GM23338 (cell line): ENCODE data around the gene DRD2. TPM values are rescaled to one million over a fixed set of nuclear protein-coding genes. Genes with fewer than 3 reads are reported as not detected.

ENCODE experiments used
- ATAC-seq: fragments of 200-7000 bp; cut with Tn5 transposase; 3 replicates; pipeline ENCODE4 v1.9.1; 2020
- DNase-seq: peaks from one replicate; pipeline ENCODE4 v3.0.0-alpha.2; 2015; ENCODE audit warnings: low spot score
- H2AFZ ChIP-seq: fragments of 200-600 bp; sonication (generic); 2 replicates; pipeline ENCODE4 v1.8.0; 2016; ENCODE audit warnings: antibody characterized with exemption, mild to moderate bottlenecking, moderate library complexity
- H3F3A ChIP-seq: fragments of 200-600 bp; sonication (generic); replicated peaks from 2 replicates; pipeline ENCODE4 v1.8.0; 2017; ENCODE audit warnings: antibody characterized with exemption, mixed run types, low read depth
- H3K27ac ChIP-seq: fragments of 200-600 bp; sonication (generic); 2 replicates; pipeline ENCODE4 v1.6.1; 2016; ENCODE audit warnings: low read depth
- H3K27me3 ChIP-seq: fragments of 200-600 bp; sonication (generic); 2 replicates; pipeline ENCODE4 v1.8.0; 2016; ENCODE audit warnings: mild to moderate bottlenecking, mixed run types, moderate library complexity; ENCODE audit not compliant: insufficient read depth
- H3K36me3 ChIP-seq: fragments of 200-600 bp; sonication (generic); 2 replicates; pipeline ENCODE4 v1.8.0; 2016; ENCODE audit warnings: mild to moderate bottlenecking; ENCODE audit not compliant: insufficient read depth
- H3K4me1 ChIP-seq: fragments of 200-600 bp; sonication (generic); 2 replicates; pipeline ENCODE4 v1.8.0; 2016; ENCODE audit warnings: mild to moderate bottlenecking, moderate library complexity; ENCODE audit not compliant: insufficient read depth
- H3K4me2 ChIP-seq: fragments of 200-600 bp; sonication (generic); 2 replicates; pipeline ENCODE4 v1.7.1; 2017; ENCODE audit warnings: mixed run types
- H3K4me3 ChIP-seq: fragments of 200-600 bp; sonication (generic); 2 replicates; pipeline ENCODE4 v1.6.1; 2016; ENCODE audit warnings: mixed run types
- H3K79me2 ChIP-seq: fragments of 200-600 bp; sonication (generic); replicated peaks from 2 replicates; pipeline ENCODE4 v1.8.0; 2017; ENCODE audit warnings: mild to moderate bottlenecking; ENCODE audit not compliant: insufficient read depth
- H3K9me2 ChIP-seq: fragments of 200-600 bp; sonication (generic); 2 replicates; pipeline ENCODE4 v1.8.0; 2017; ENCODE audit not compliant: insufficient read depth
- H4K20me1 ChIP-seq: fragments of 200-600 bp; sonication (generic); replicated peaks from 2 replicates; pipeline ENCODE4 v1.8.0; 2017; ENCODE audit warnings: mild to moderate bottlenecking; ENCODE audit not compliant: insufficient read depth
- H3K27ac Mint-ChIP-seq: 2 replicates; pipeline ENCODE4 v1.8.0; 2020; ENCODE audit warnings: inconsistent platforms, mild to moderate bottlenecking, moderate library complexity, mixed read lengths
- H3K27me3 Mint-ChIP-seq: 3 replicates; pipeline ENCODE4 v1.8.0; 2022; ENCODE audit warnings: low read depth, mild to moderate bottlenecking, moderate library complexity, mixed read lengths, inconsistent platforms; ENCODE audit not compliant: insufficient read depth, poor library complexity
- H3K36me3 Mint-ChIP-seq: 3 replicates; pipeline ENCODE4 v1.8.0; 2021; ENCODE audit warnings: low read depth, mild to moderate bottlenecking, inconsistent platforms, moderate library complexity, mixed read lengths
- H3K4me1 Mint-ChIP-seq: 3 replicates; pipeline ENCODE4 v1.8.0; 2020; ENCODE audit warnings: mild to moderate bottlenecking, inconsistent platforms, mixed read lengths
- H3K4me3 Mint-ChIP-seq: 3 replicates; pipeline ENCODE4 v1.8.0; 2021; ENCODE audit warnings: moderate library complexity, mild to moderate bottlenecking, inconsistent platforms, mixed read lengths
- H3K9me3 Mint-ChIP-seq: 3 replicates; pipeline ENCODE4 v1.8.0; 2020; ENCODE audit warnings: moderate library complexity, mild to moderate bottlenecking, inconsistent platforms, mixed read lengths
- CREB1 ChIP-seq: fragments of 250-450 bp; sonication (Bioruptor Pico); IDR thresholded peaks from 2 replicates; pipeline ENCODE4 v1.5.0; 2020; ENCODE audit warnings: low read depth, mild to moderate bottlenecking, moderate library complexity
- EZH2 ChIP-seq: fragments of 200-600 bp; sonication (generic); IDR thresholded peaks from one replicate; pipeline ENCODE4 v1.8.0; 2017; ENCODE audit warnings: antibody characterized with exemption, mild to moderate bottlenecking, low read depth; ENCODE audit not compliant: unreplicated experiment
- EZH2phosphoT487 ChIP-seq: fragments of 200-600 bp; sonication (generic); IDR thresholded peaks from one replicate; pipeline ENCODE4 v1.8.1; 2018; ENCODE audit warnings: antibody characterized with exemption; ENCODE audit not compliant: unreplicated experiment
- JUNB ChIP-seq: IDR thresholded peaks from one replicate; pipeline ENCODE4 v1.6.1; 2016; ENCODE audit warnings: antibody characterized with exemption; ENCODE audit not compliant: unreplicated experiment
- NANOG ChIP-seq: IDR thresholded peaks from 2 replicates; pipeline ENCODE4 v1.6.1; 2016; ENCODE audit warnings: antibody characterized with exemption, borderline replicate concordance
- ZNF114 ChIP-seq: fragments of 250-450 bp; sonication (Bioruptor Pico); IDR thresholded peaks from 2 replicates; pipeline ENCODE4 v1.5.0; 2020; ENCODE audit warnings: mild to moderate bottlenecking, moderate library complexity
- ZNF331 ChIP-seq: fragments of 250-450 bp; sonication (Bioruptor Pico); IDR thresholded peaks from 2 replicates; pipeline ENCODE4 v1.5.0; 2020; ENCODE audit warnings: low read depth, mild to moderate bottlenecking, moderate library complexity
- polyA plus RNA-seq: library from polyadenylated mRNA; unstranded; fragments of >200 nt; fragmentation: Nextera tagmentation; extraction: Ambion mirVana; gene quantifications from 2 replicates; pipeline ENCODE4 v1.2.1, GENCODE V29; 2016
- total RNA-seq: library from RNA; depleted of rRNA; stranded (reverse); fragments of >200 nt; shearing (Covaris generic); gene quantifications from 2 replicates; pipeline ENCODE4 v1.2.3, GENCODE V29; 2014
- TF ChIP-seq, protein P1 (sequence below): IDR thresholded peaks from 2 replicates; pipeline ENCODE4 v1.6.1; 2016; ENCODE audit warnings: antibody characterized with exemption
- TF ChIP-seq, protein P2 (sequence below): IDR thresholded peaks from one replicate; pipeline ENCODE4 v1.6.1; 2018; ENCODE audit warnings: antibody characterized with exemption; ENCODE audit not compliant: unreplicated experiment
- TF ChIP-seq, protein P3 (sequence below), 2 experiments: fragments of 200-600 bp in 1 of 2; sonication (generic) in 1 of 2; conservative IDR thresholded peaks; 2 replicates each; pipeline versions ENCODE4 v1.5.1 to v1.6.1; 2016 to 2017; ENCODE audit warnings: antibody characterized with exemption in 2 of 2, low read depth in 2 of 2, mild to moderate bottlenecking in 2 of 2, moderate library complexity in 1 of 2

DRD2 gene
- total and polyA plus RNA-seq, 2 experiments from 2014 or later = 0.21 to 0.66 TPM

DNA sequence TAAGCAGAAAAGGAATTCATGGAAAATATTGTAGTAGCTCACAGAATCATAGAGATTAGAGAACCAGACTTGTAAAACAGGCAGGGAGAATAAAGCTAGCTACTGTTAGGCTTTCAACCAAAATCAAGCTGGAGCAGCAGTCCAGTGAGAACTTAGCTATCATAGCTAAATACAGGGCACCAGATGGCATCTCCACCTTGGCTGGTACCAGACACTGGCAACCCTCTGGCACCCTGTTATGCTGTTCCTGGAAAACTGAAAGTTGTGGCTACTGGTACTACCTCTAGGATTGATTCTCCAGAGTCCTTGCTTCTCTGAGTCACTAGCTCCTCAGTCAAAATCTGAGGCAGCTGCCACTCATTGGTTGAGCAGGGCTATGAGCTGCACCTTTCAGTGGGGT is 6.0 kb upstream of the DRD2 start (continued):
- TF ChIP-seq CREB1 (CRISPR knock-in tag) = no peak
- no peak for TF ChIP-seq NANOG
- no peak for TF ChIP-seq ZNF331 (CRISPR knock-in tag)
- TF ChIP-seq ZNF114 (CRISPR knock-in tag) = no peak
- TF ChIP-seq JUNB = no peak
- TF ChIP-seq EZH2phosphoT487 = no peak

DNA sequence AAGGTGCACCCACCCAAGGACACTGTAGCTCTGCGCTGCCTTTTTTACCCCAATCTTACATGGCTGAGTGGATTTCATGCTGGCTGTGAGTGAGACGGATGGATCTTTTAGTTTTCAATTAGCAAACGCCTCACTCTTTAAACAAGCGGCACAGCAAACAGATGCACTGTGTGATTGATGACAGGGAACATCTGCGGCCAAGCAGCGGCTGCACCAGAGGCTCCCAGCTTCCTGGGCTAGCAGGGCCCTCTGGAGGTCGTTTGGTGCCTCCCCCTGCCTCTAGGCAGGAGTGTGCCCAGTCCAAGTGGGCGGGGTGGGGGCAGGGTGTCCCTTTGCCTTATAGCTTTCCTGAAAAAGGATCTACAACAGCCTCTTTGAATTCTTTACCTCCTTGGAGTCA is 2.1 kb upstream of the DRD2 start:
- peaks cover 12% of the 10 kb centered on the region; the same call in 1 of the 2 replicates for H3K4me1 ChIP-seq

DNA sequence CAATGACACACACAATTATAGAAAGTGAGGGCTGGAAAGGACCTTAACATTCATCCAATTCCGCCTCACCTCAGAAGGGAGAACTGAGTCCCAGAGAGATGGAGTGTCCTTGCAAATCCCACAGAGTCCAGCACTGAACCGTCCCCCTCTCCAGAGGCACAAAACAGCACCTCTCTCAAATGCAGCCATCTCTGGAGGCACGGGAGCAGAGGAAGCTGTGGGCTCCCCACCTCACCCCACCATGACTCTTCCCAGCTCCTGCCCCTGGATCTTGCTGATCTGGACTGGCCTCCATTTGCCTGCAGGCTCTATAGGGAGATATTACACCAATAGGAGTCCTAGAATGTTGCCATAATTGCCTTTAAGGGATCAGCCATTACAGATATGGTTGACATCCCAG is 1.4 kb upstream of the DRD2 start:
- peaks cover 26% of the 10 kb centered on the region for H3K4me1 Mint-ChIP-seq
- Histone ChIP-seq H3K9me2 (no peaks in the 10 kb centered on the region), H3K27me3 (peaks cover 35% of the 10 kb centered on the region), H2AFZ (no peak overlapping the region), H3K4me2 (no peak overlapping the region), H3K27ac (no peak overlapping the region), H3K36me3 (no peaks in the 10 kb centered on the region), H3K4me3 (no peak overlapping the region), H3K79me2 (no peaks in the 10 kb centered on the region), H3K4me1 (peaks cover 12% of the 10 kb centered on the region; the same call in 1 of the 2 replicates), H3F3A (no peaks in the 10 kb centered on the region), H4K20me1 (no peaks in the 10 kb centered on the region; the same call in 1 of the 2 replicates)
- no peaks in the 10 kb centered on the region for H3K9me3 Mint-ChIP-seq
- H3K4me3 Mint-ChIP-seq = no peak overlapping the region; the same call in 2 of the 3 replicates
- no peak for DNase-seq
- no peak for ATAC-seq
- H3K36me3 Mint-ChIP-seq = no peaks in the 10 kb centered on the region
- H3K27ac Mint-ChIP-seq = no peak overlapping the region
- peaks cover 32% of the 10 kb centered on the region for H3K27me3 Mint-ChIP-seq
- TF ChIP-seq EZH2 = no peak
- TF ChIP-seq, protein P1, sequence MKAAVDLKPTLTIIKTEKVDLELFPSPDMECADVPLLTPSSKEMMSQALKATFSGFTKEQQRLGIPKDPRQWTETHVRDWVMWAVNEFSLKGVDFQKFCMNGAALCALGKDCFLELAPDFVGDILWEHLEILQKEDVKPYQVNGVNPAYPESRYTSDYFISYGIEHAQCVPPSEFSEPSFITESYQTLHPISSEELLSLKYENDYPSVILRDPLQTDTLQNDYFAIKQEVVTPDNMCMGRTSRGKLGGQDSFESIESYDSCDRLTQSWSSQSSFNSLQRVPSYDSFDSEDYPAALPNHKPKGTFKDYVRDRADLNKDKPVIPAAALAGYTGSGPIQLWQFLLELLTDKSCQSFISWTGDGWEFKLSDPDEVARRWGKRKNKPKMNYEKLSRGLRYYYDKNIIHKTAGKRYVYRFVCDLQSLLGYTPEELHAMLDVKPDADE = no peak
- TF ChIP-seq EZH2phosphoT487 = no peak
- TF ChIP-seq NANOG = no peak
- TF ChIP-seq, protein P2, sequence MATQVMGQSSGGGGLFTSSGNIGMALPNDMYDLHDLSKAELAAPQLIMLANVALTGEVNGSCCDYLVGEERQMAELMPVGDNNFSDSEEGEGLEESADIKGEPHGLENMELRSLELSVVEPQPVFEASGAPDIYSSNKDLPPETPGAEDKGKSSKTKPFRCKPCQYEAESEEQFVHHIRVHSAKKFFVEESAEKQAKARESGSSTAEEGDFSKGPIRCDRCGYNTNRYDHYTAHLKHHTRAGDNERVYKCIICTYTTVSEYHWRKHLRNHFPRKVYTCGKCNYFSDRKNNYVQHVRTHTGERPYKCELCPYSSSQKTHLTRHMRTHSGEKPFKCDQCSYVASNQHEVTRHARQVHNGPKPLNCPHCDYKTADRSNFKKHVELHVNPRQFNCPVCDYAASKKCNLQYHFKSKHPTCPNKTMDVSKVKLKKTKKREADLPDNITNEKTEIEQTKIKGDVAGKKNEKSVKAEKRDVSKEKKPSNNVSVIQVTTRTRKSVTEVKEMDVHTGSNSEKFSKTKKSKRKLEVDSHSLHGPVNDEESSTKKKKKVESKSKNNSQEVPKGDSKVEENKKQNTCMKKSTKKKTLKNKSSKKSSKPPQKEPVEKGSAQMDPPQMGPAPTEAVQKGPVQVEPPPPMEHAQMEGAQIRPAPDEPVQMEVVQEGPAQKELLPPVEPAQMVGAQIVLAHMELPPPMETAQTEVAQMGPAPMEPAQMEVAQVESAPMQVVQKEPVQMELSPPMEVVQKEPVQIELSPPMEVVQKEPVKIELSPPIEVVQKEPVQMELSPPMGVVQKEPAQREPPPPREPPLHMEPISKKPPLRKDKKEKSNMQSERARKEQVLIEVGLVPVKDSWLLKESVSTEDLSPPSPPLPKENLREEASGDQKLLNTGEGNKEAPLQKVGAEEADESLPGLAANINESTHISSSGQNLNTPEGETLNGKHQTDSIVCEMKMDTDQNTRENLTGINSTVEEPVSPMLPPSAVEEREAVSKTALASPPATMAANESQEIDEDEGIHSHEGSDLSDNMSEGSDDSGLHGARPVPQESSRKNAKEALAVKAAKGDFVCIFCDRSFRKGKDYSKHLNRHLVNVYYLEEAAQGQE = no peak
- TF ChIP-seq ZNF114 (CRISPR knock-in tag) = no peak

More for the DNA sequence above, 2.1 kb upstream of the DRD2 start:
- H3K4me2 ChIP-seq = no peak overlapping the region
- H3K36me3 Mint-ChIP-seq = no peaks in the 10 kb centered on the region
- H3K79me2 ChIP-seq = no peaks in the 10 kb centered on the region
- peaks cover 23% of the 10 kb centered on the region for H3K4me1 Mint-ChIP-seq
- H4K20me1 ChIP-seq = no peaks in the 10 kb centered on the region; the same call in 1 of the 2 replicates
- TF ChIP-seq ZNF331 (CRISPR knock-in tag) = no peak
- TF ChIP-seq, protein P3, sequence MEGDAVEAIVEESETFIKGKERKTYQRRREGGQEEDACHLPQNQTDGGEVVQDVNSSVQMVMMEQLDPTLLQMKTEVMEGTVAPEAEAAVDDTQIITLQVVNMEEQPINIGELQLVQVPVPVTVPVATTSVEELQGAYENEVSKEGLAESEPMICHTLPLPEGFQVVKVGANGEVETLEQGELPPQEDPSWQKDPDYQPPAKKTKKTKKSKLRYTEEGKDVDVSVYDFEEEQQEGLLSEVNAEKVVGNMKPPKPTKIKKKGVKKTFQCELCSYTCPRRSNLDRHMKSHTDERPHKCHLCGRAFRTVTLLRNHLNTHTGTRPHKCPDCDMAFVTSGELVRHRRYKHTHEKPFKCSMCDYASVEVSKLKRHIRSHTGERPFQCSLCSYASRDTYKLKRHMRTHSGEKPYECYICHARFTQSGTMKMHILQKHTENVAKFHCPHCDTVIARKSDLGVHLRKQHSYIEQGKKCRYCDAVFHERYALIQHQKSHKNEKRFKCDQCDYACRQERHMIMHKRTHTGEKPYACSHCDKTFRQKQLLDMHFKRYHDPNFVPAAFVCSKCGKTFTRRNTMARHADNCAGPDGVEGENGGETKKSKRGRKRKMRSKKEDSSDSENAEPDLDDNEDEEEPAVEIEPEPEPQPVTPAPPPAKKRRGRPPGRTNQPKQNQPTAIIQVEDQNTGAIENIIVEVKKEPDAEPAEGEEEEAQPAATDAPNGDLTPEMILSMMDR (conservative IDR thresholded peaks at IDR 0.05; ENCODE audit: low read depth in 2 of 2) = peak; percentile 38 to 78; a peak in 3 of 4 replicates
- H3K27ac ChIP-seq = no peak overlapping the region
- H3K27me3 Mint-ChIP-seq = peaks cover 32% of the 10 kb centered on the region
- H3K9me2 ChIP-seq = no peaks in the 10 kb centered on the region
- no peak overlapping the region for H3K4me3 Mint-ChIP-seq
- peak; percentile 57 for DNase-seq
- no peaks in the 10 kb centered on the region for H3K36me3 ChIP-seq
- peaks cover 35% of the 10 kb centered on the region for H3K27me3 ChIP-seq
- H3F3A ChIP-seq = no peaks in the 10 kb centered on the region
- no peak overlapping the region for H3K27ac Mint-ChIP-seq
- no peaks in the 10 kb centered on the region for H3K9me3 Mint-ChIP-seq
- no peak overlapping the region for H3K4me3 ChIP-seq
- no peak overlapping the region for H2AFZ ChIP-seq
- peak; percentile 46 for ATAC-seq
